Inflammatory macrophage (primary cell): ENCODE data around the gene ALOXE3.

Source experiments
- DNase-seq, 2 donors: peaks; one replicate each; pipeline ENCODE4 v3.0.0-alpha.2; 2020 to 2022
- total RNA-seq, 18 experiments: gene quantifications; one replicate each; lab custom pipeline; 2026; ENCODE audit warnings: mixed read lengths in 6 of 18, inconsistent platforms in 2 of 18; lab: John Stamatoyannopoulos, UW

ALOXE3 gene
- total RNA-seq: 0 to 0.15 (median 0) reads per million in 18 experiments

- peak in 1 of 2 donors; percentile 51 for DNase-seq
Measured at GRCh38 chr17:8117980-8118768, at the start of gene ALOXE3. Gene ALOXE3, minus strand, starts transcription at chr17:8118514. Its CDS starts 524 bp downstream, at chr17:8117990.

GRCh38 chr17:8167526-8167925 is 49.2 kb upstream of the ALOXE3 start:
- no peak for DNase-seq

GRCh38 chr17:8166731-8167130 is 48.4 kb upstream of the ALOXE3 start:
- DNase-seq: no peak

- DNase-seq: no peak
Measured at GRCh38 chr17:8164815-8165131, 46.5 kb upstream of the ALOXE3 start.

GRCh38 chr17:8163978-8164814 is 45.9 kb upstream of the ALOXE3 start:
- peak; percentile 74 to 86 for DNase-seq

GRCh38 chr17:8162997-8163977 is 45.0 kb upstream of the ALOXE3 start:
- DNase-seq: no peak

GRCh38 chr17:8162233-8162996 is 44.1 kb upstream of the ALOXE3 start, which contains the start of gene VAMP2:
Gene VAMP2, minus strand, starts transcription at chr17:8162948. Its CDS starts 69 bp downstream, at chr17:8162879.
- DNase-seq: peak; percentile 63 to 78

- DNase-seq: no peak
Measured at GRCh38 chr17:8161289-8162232, 43.2 kb upstream of the ALOXE3 start.

GRCh38 chr17:8160741-8161221 is 42.5 kb upstream of the ALOXE3 start:
- no peak for DNase-seq

- DNase-seq: no peak
Measured at GRCh38 chr17:8160224-8160577, 41.9 kb upstream of the ALOXE3 start.

GRCh38 chr17:8159459-8160223 is 41.3 kb upstream of the ALOXE3 start:
- no peak for DNase-seq

- DNase-seq: no peak
Measured at GRCh38 chr17:8159032-8159400, 40.7 kb upstream of the ALOXE3 start.

GRCh38 chr17:8158267-8159031 is 40.1 kb upstream of the ALOXE3 start:
- peak; percentile 93 to 97 for DNase-seq

- peak; percentile 100 for DNase-seq
Measured at GRCh38 chr17:8156246-8156992, 38.1 kb upstream of the ALOXE3 start.

- no peak for DNase-seq
Measured at GRCh38 chr17:8155996-8156245, 37.6 kb upstream of the ALOXE3 start.

GRCh38 chr17:8155231-8155995 is 37.1 kb upstream of the ALOXE3 start:
- DNase-seq: no peak

- DNase-seq: no peak
Measured at GRCh38 chr17:8154608-8155155, 36.4 kb upstream of the ALOXE3 start.
